GM23248 (cell line): ENCODE data around the gene MAP3K5. TPM values are rescaled to one million over a fixed set of nuclear protein-coding genes. Genes with fewer than 3 reads are reported as not detected.

ENCODE experiments used
- DNase-seq: peaks from one replicate; pipeline ENCODE4 v3.0.0-alpha.2; 2015
- H2AFZ ChIP-seq: fragments of 200-600 bp; sonication (generic); 2 replicates; pipeline ENCODE4 v1.6.1; 2016; ENCODE audit warnings: antibody characterized with exemption
- H3F3A ChIP-seq: fragments of 200-600 bp; sonication (generic); 2 replicates; pipeline ENCODE4 v1.6.1; 2016; ENCODE audit warnings: mild to moderate bottlenecking, antibody characterized with exemption, mixed run types; ENCODE audit not compliant: insufficient read depth
- H3K27ac ChIP-seq: fragments of 200-600 bp; sonication (generic); 2 replicates; pipeline ENCODE4 v1.5.1; 2016; ENCODE audit warnings: mild to moderate bottlenecking
- H3K27me3 ChIP-seq: fragments of 200-600 bp; sonication (generic); replicated peaks from 2 replicates; pipeline ENCODE4 v1.6.1; 2016; ENCODE audit warnings: mild to moderate bottlenecking; ENCODE audit not compliant: insufficient read depth
- H3K36me3 ChIP-seq: fragments of 200-600 bp; sonication (generic); 2 replicates; pipeline ENCODE4 v1.6.1; 2016; ENCODE audit warnings: low read depth, mild to moderate bottlenecking
- H3K4me1 ChIP-seq: fragments of 200-600 bp; sonication (generic); 2 replicates; pipeline ENCODE4 v1.6.1; 2016; ENCODE audit warnings: mild to moderate bottlenecking; ENCODE audit not compliant: insufficient read depth
- H3K4me2 ChIP-seq: fragments of 200-600 bp; sonication (generic); one replicate; pipeline ENCODE4 v1.6.1; 2016; ENCODE audit warnings: mild to moderate bottlenecking; ENCODE audit not compliant: unreplicated experiment
- H3K4me3 ChIP-seq: fragments of 200-600 bp; sonication (generic); 2 replicates; pipeline ENCODE4 v1.5.1; 2016; ENCODE audit warnings: mild to moderate bottlenecking
- H3K79me2 ChIP-seq: fragments of 200-600 bp; sonication (generic); 2 replicates; pipeline ENCODE4 v1.6.1; 2016; ENCODE audit warnings: mild to moderate bottlenecking; ENCODE audit not compliant: insufficient read depth
- H3K9ac ChIP-seq: fragments of 200-600 bp; sonication (generic); 2 replicates; pipeline ENCODE4 v1.6.1; 2016; ENCODE audit warnings: mild to moderate bottlenecking
- H3K9me2 ChIP-seq: fragments of 200-600 bp; sonication (generic); 2 replicates; pipeline ENCODE4 v1.6.1; 2016; ENCODE audit warnings: mixed run types, mild to moderate bottlenecking, moderate library complexity; ENCODE audit not compliant: insufficient read depth
- H3K9me3 ChIP-seq: fragments of 200-600 bp; sonication (generic); one replicate; pipeline ENCODE4 v1.6.1; 2017; ENCODE audit warnings: low read depth
- H4K20me1 ChIP-seq: fragments of 200-600 bp; sonication (generic); 2 replicates; pipeline ENCODE4 v1.6.0; 2016; ENCODE audit not compliant: insufficient read depth
- EZH2 ChIP-seq: fragments of 200-600 bp; sonication (generic); IDR thresholded peaks from 2 replicates; pipeline ENCODE4 v1.6.1; 2018; ENCODE audit warnings: antibody characterized with exemption, mild to moderate bottlenecking; ENCODE audit not compliant: insufficient read depth, poor library complexity, severe bottlenecking
- EZH2phosphoT487 ChIP-seq: fragments of 200-600 bp; sonication (generic); IDR thresholded peaks from 2 replicates; pipeline ENCODE4 v1.6.1; 2018; ENCODE audit warnings: antibody characterized with exemption, moderate library complexity, mild to moderate bottlenecking, low read depth; ENCODE audit not compliant: insufficient read depth
- WGBS, 2 experiments: methylation state at CpG; one replicate each; pipeline ENCODE4 v1.1.6; 2015 to 2017; ENCODE audit warnings: low lambda C conversion rate in 2 of 2, low coverage in 1 of 2; ENCODE audit errors: missing lambda C conversion rate in 2 of 2; 5-methylcytosine and 5-hydroxymethylcytosine counted together
- in situ Hi-C: fragments of 300-500 bp; cut with MboI; formaldehyde crosslinking; loops from 2 replicates; pipeline ENCODE4 v1.15.0; 2020
- polyA plus RNA-seq: library from polyadenylated mRNA; unstranded; fragments of >200 nt; fragmentation: Nextera tagmentation; extraction: Ambion mirVana; gene quantifications from 2 replicates; pipeline ENCODE4 v1.2.1, GENCODE V29; 2016
- total RNA-seq: library from RNA; depleted of rRNA; stranded (reverse); fragments of >200 nt; shearing (Covaris generic); gene quantifications from 2 replicates; pipeline ENCODE4 v1.2.3, GENCODE V29; 2014

The MAP3K5 gene
- total and polyA plus RNA-seq, 2 experiments from 2014 or later: 1.4 to 4.1 TPM

DNA sequence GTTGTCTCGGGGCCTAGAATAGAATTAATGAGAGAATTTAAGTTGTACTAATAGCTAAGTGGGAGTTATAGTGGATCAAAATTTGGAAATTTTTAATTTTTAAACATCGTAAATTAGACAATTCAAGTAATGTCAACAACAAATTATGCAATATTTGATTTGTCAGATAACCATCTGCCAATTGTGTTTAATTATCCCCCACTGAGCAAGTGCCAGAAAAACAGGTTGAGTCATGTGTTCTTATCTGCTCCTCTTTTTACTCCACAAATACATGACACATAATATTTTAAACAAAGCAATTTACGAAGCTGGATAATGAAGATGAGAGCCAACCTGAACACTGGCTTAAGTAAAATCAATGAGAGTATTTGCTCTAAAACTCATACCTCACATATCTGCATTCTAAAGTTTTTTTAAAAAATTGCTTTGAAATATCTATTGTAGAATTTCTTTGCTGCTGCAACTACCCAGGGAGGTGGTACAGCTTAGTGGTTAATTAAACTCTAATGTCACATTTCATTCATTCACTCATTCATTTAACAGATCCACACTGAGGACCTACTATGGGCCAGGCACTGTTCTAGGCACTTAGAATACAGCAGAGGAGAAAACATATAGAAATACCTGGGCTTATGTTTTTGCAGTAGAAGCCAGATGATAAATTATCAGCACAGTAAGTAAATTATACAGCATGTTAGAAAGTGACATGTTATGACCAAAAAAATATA, 184.9 kb downstream of the MAP3K5 start:
- Histone ChIP-seq H3K4me1 (peaks cover 34% of the 10 kb centered on the region), H3K4me3 (no peak overlapping the region), H3K9me2 (no peaks in the 10 kb centered on the region), H3K9me3 (no peaks in the 10 kb centered on the region), H2AFZ (no peak overlapping the region), H3K9ac (no peak overlapping the region), H3K27ac (no peak overlapping the region), H3K27me3 (no peaks in the 10 kb centered on the region), H3K4me2 (no peak overlapping the region), H4K20me1 (no peaks in the 10 kb centered on the region), H3F3A (peaks cover 37% of the 10 kb centered on the region), H3K79me2 (no peaks in the 10 kb centered on the region), H3K36me3 (no peaks in the 10 kb centered on the region)
- in situ Hi-C loops: no loop called here
- DNase-seq: peak; percentile 26
- WGBS, 2 experiments: 62 to 73% methylated on average over 3 of the region's 3 CpGs
- no peak for TF ChIP-seq EZH2
- no peak for TF ChIP-seq EZH2phosphoT487

GRCh38 chr6:136604928-136605510, 187.3 kb downstream of the MAP3K5 start:
- H2AFZ ChIP-seq: no peak overlapping the region

GRCh38 chr6:136604328-136604825, 187.9 kb downstream of the MAP3K5 start:
- H3K9ac ChIP-seq: no peak overlapping the region
- H3F3A ChIP-seq: peaks cover 26% of the 10 kb centered on the region
- no peaks in the 10 kb centered on the region for H3K9me3 ChIP-seq
- H3K9me2 ChIP-seq: no peaks in the 10 kb centered on the region
- WGBS, 2 experiments: 93 to 96% methylated on average over 1 of the region's 1 CpG
- in situ Hi-C loops: no loop called here
- H3K4me2 ChIP-seq: no peak overlapping the region
- no peaks in the 10 kb centered on the region for H3K27me3 ChIP-seq
- peaks cover 22% of the 10 kb centered on the region for H3K4me1 ChIP-seq
- H3K4me3 ChIP-seq: no peak overlapping the region
- H4K20me1 ChIP-seq: no peaks in the 10 kb centered on the region
- H3K27ac ChIP-seq: no peak overlapping the region
- no peaks in the 10 kb centered on the region for H3K36me3 ChIP-seq
- no peak for DNase-seq
- no peak overlapping the region for H2AFZ ChIP-seq
- no peak for TF ChIP-seq EZH2phosphoT487
- no peak for TF ChIP-seq EZH2
- no peaks in the 10 kb centered on the region for H3K79me2 ChIP-seq

More at GRCh38 chr6:136604928-136605510, 187.3 kb downstream of the MAP3K5 start:
- no peaks in the 10 kb centered on the region for H3K9me3 ChIP-seq
- H3K4me3 ChIP-seq: no peak overlapping the region
- H3K4me1 ChIP-seq: peaks cover 28% of the 10 kb centered on the region
- TF ChIP-seq EZH2phosphoT487: no peak
- no peak for TF ChIP-seq EZH2
- H4K20me1 ChIP-seq: no peaks in the 10 kb centered on the region
- H3F3A ChIP-seq: peaks cover 33% of the 10 kb centered on the region
- H3K27ac ChIP-seq: no peak overlapping the region
- H3K27me3 ChIP-seq: no peaks in the 10 kb centered on the region
- no peaks in the 10 kb centered on the region for H3K9me2 ChIP-seq
- no peak for DNase-seq
- no peaks in the 10 kb centered on the region for H3K36me3 ChIP-seq
- H3K79me2 ChIP-seq: no peaks in the 10 kb centered on the region
- no peak overlapping the region for H3K9ac ChIP-seq
- WGBS, 2 experiments: 92 to 94% methylated on average over 5 of the region's 5 CpGs
- no peak overlapping the region for H3K4me2 ChIP-seq
- in situ Hi-C loops: no loop called here

DNA sequence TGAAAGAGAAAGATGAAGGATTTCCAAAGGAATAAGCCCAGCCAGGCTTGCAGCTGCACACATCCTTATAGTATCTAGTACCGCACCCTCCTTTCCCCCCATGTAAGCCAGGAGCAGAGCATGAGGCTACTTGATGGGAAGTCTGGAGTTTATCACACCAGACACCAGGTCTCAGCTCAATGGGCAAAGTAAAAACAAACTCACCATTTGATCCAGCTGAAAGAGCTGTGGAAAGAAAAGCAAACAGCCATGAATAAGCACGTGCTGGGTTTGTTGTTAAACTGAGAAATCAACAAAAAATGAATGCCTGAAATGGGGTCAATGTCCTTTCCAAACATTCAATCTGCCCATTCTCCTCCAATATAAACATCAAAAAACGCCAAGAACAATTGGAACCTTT, 191.5 kb downstream of the MAP3K5 start:
- Histone ChIP-seq H3K9me3 (no peaks in the 10 kb centered on the region), H3K36me3 (no peaks in the 10 kb centered on the region), H4K20me1 (no peaks in the 10 kb centered on the region), H3K4me2 (no peak overlapping the region), H3K9me2 (no peaks in the 10 kb centered on the region), H3K4me3 (no peak overlapping the region), H2AFZ (no peak overlapping the region), H3K4me1 (no peaks in the 10 kb centered on the region), H3K9ac (no peak overlapping the region), H3K79me2 (no peaks in the 10 kb centered on the region), H3K27ac (no peak overlapping the region), H3K27me3 (no peaks in the 10 kb centered on the region), H3F3A (no peaks in the 10 kb centered on the region)
- no peak for DNase-seq
- in situ Hi-C loops: no loop called here
- WGBS, 2 experiments: 88 to 95% methylated on average over 3 of the region's 3 CpGs
- TF ChIP-seq EZH2phosphoT487 (no peak), EZH2 (no peak)
